ENCODE results near the gene UBE4B.
A peak's percentile ranks its signal among the peaks of the same experiment; 100 is the strongest.
"Not testable (repeated sequence)": the region's sequence is repeated elsewhere in the genome, so short reads cannot be mapped to it uniquely, and the experiment has no call there.

Gene UBE4B

DNA sequence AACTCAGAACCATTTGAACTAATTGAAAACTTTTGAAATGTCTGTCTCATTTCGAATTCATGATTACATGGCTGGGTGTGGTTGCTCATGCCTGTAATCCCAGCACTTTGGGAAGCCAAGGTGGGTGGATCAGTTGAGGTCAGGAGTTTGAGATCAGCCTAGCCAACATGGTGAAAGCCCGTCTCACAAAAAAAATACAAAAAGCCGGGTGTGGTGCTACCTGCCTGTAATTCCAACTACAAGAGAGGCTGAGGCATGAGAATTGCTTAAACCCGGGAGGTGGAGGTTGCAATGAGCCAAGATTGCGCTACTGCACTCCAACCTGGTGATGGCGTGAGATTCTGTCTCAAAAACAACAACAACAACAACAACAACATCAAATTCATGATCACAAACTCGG is 40.6 kb downstream of the UBE4B start:
- H3K9ac ChIP-seq (ENCODE audit: low read depth, low read length); H3K36me3 ChIP-seq (ENCODE audit: control insufficient read depth, insufficient read depth, low read length); H3K4me3 ChIP-seq (ENCODE audit: low read depth, low read length); H3K27ac ChIP-seq (ENCODE audit: low read depth, low read length); H3K9me3 ChIP-seq (ENCODE audit: control insufficient read depth, insufficient read depth, low read length); H3K27me3 ChIP-seq (ENCODE audit: control insufficient read depth, insufficient read depth, low read length); H3K4me1 ChIP-seq (ENCODE audit: control insufficient read depth, insufficient read depth, low read length): not testable (repeated sequence)

DNA sequence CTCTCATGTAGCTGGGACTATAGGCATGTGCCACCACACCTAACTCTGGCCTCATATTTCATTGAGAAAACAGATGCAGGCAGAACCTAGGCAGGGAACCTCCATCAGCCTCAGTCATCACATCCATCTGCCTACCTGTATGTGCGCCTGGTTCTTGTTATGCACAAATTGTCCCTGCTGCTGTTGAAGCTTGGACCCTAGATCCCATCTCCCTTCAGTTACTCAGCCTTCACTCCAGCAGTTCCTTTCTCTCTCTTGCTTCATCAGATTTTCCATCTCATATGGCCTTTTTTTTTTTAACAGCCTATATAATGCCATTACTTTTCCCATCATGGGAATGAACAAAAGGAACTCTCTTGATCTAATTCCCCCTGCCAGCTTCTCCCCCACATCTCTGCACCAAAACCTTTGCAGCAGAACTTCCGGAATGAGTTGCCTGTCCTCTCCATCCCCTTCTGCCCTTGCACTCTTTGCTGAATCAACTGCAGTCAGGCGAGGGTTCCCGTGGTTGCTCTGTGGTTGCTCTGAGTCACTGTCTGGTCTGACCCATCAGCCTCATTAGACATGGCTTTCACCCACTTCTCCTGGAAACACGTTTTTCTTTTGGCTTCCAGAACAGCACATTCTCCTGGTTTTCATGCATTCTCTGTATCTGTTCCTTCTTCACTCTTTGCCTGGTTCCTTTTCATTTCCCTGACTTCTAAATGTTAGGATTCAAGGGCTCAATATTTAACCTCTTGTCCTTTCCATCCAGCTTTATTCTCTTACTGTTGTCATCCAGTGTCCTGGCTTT is 41.5 kb downstream of the UBE4B start:
- H3K9ac ChIP-seq (ENCODE audit: low read depth, low read length), result no peak overlapping the region
- no peak overlapping the region for H3K27ac ChIP-seq (ENCODE audit: low read depth, low read length)
- H3K9me3 ChIP-seq (ENCODE audit: control insufficient read depth, insufficient read depth, low read length), result no peaks in the 10 kb centered on the region
- H3K4me3 ChIP-seq (ENCODE audit: low read depth, low read length), result no peak overlapping the region
- no peaks in the 10 kb centered on the region for H3K27me3 ChIP-seq (ENCODE audit: control insufficient read depth, insufficient read depth, low read length)
- no peaks in the 10 kb centered on the region; the same call in 1 of the 2 replicates for H3K4me1 ChIP-seq (ENCODE audit: control insufficient read depth, insufficient read depth, low read length)
- H3K36me3 ChIP-seq (ENCODE audit: control insufficient read depth, insufficient read depth, low read length), result peaks cover 7% of the 10 kb centered on the region; the same call in 1 of the 2 replicates

DNA sequence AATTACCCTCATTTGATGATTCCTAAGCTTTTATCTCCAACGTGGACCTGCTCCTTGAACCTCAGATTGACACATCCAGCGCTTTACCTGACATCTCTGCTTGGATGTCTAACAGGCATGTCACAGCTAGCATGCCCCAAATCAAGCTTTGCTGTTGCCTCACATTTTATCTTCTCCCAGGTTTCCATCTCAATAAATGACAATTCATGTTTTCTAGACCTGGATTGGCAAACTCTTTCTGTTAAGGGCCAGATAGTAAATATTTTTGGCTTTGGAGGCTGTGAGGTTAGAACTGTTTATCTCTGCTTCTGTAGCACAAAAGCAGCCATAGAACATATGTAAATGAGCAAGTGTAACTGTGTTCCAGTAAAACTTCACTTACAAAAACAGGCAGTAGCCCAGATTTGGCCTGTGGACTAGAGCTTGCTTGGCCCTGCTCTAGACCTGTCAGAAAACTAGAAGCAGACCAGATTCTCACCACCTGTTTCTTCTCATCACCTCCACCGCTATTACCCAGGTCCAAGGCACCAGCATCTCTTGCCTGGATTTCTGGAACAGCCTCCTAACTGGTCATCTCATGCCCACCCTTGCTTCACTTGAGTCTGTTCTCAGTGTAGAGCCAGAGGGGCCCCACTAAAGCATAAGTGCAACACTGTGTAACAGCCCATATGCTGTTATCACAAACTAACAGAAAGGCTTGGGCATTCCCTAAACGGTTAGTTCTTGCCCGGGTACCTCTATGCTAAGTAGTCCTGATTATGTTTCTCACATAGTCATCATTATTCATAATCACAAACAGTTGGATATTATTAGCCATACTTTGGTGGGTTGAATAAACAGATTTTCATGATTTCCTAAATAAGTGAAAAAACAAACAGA is 42.3 kb downstream of the UBE4B start:
- Histone ChIP-seq H3K4me1 (ENCODE audit: control insufficient read depth, insufficient read depth, low read length) (no peaks in the 10 kb centered on the region; the same call in 1 of the 2 replicates), H3K9me3 (ENCODE audit: control insufficient read depth, insufficient read depth, low read length) (no peaks in the 10 kb centered on the region), H3K4me3 (ENCODE audit: low read depth, low read length) (no peak overlapping the region), H3K27me3 (ENCODE audit: control insufficient read depth, insufficient read depth, low read length) (no peaks in the 10 kb centered on the region), H3K9ac (ENCODE audit: low read depth, low read length) (no peak overlapping the region), H3K36me3 (ENCODE audit: control insufficient read depth, insufficient read depth, low read length) (peaks cover 7% of the 10 kb centered on the region; the same call in 1 of the 2 replicates), H3K27ac (ENCODE audit: low read depth, low read length) (no peak overlapping the region)

DNA sequence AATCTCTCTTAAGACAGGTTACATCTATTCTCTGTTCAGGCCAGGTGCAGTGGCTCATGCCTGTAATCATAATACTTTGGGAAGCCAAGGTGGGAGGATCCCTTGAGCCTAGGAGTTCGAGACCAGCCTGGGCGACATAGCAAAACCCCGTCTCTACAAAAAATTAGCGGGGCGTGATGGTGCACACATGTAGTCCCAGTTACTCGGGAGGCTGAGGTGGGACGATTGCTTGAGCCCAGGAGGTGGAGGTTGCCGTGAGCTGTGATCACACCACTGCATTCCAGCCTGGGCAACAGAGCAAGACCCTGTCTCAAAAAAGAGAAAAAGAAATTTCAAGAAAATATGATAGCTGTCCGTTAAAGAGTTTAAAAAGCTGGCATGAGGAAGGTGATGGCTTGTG is 43.0 kb downstream of the UBE4B start:
- no peaks in the 10 kb centered on the region for H3K27me3 ChIP-seq (ENCODE audit: control insufficient read depth, insufficient read depth, low read length)
- no peak overlapping the region for H3K4me3 ChIP-seq (ENCODE audit: low read depth, low read length)

DNA sequence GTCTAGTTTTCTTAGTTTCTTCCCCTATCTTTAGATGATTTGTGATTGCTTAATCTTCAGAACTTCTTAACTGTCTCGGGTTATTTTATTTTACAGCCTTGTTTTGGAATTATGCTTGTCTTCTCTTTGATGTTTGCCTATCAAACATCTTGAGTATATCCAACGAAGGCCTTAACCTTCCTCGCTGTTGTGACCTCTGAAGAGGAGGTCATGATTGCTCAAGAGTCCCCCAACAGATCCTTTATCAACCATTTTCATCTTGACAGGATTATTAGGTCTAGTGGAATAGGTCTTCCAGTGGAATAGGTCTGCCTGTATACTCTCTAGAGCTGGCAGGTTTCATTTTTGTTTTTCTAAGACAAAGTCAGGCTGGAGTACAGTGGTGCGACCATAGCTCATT is 45.7 kb downstream of the UBE4B start:
- Histone ChIP-seq H3K9ac (ENCODE audit: low read depth, low read length) (no peak overlapping the region), H3K4me3 (ENCODE audit: low read depth, low read length) (no peak overlapping the region), H3K36me3 (ENCODE audit: control insufficient read depth, insufficient read depth, low read length) (peaks cover 7% of the 10 kb centered on the region; the same call in 1 of the 2 replicates)

More for the DNA sequence above, 43.0 kb downstream of the UBE4B start:
- H3K36me3 ChIP-seq (ENCODE audit: control insufficient read depth, insufficient read depth, low read length), result peaks cover 7% of the 10 kb centered on the region; the same call in 1 of the 2 replicates
- no peak overlapping the region for H3K27ac ChIP-seq (ENCODE audit: low read depth, low read length)
- no peaks in the 10 kb centered on the region; the same call in 1 of the 2 replicates for H3K4me1 ChIP-seq (ENCODE audit: control insufficient read depth, insufficient read depth, low read length)
- no peak overlapping the region for H3K9ac ChIP-seq (ENCODE audit: low read depth, low read length)
- H3K9me3 ChIP-seq (ENCODE audit: control insufficient read depth, insufficient read depth, low read length), result no peaks in the 10 kb centered on the region

DNA sequence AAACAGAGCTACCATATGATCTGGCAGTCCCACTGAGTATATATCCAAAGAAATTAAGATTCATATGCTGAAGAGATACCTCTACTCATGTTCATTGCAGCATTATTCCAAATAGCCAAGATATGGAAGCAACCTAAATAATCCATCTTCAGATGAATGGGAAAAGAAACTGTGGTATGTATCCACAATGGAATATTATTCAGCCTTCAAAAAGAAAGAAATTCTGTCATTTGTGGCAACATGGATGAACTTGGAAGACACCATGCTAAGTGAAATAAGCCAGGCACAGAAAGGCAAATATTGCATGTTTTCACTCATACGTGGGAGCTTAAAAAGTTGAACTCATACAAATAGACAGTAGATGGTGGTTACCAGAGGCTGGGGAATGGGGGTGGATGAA is 47.8 kb downstream of the UBE4B start:
- no peaks in the 10 kb centered on the region for H3K4me1 ChIP-seq (ENCODE audit: control insufficient read depth, insufficient read depth, low read length)
- H3K9me3 ChIP-seq (ENCODE audit: control insufficient read depth, insufficient read depth, low read length), result no peaks in the 10 kb centered on the region
- no peak overlapping the region for H3K27ac ChIP-seq (ENCODE audit: low read depth, low read length)
- H3K36me3 ChIP-seq (ENCODE audit: control insufficient read depth, insufficient read depth, low read length), result peaks cover 8% of the 10 kb centered on the region; the same call in 1 of the 2 replicates
- H3K9ac ChIP-seq (ENCODE audit: low read depth, low read length), result no peak overlapping the region
- no peaks in the 10 kb centered on the region for H3K27me3 ChIP-seq (ENCODE audit: control insufficient read depth, insufficient read depth, low read length)
- H3K4me3 ChIP-seq (ENCODE audit: low read depth, low read length), result no peak overlapping the region

More for the DNA sequence above, 45.7 kb downstream of the UBE4B start:
- no peaks in the 10 kb centered on the region for H3K9me3 ChIP-seq (ENCODE audit: control insufficient read depth, insufficient read depth, low read length)
- H3K27ac ChIP-seq (ENCODE audit: low read depth, low read length), result no peak overlapping the region
- no peaks in the 10 kb centered on the region for H3K4me1 ChIP-seq (ENCODE audit: control insufficient read depth, insufficient read depth, low read length)
- no peaks in the 10 kb centered on the region for H3K27me3 ChIP-seq (ENCODE audit: control insufficient read depth, insufficient read depth, low read length)

DNA sequence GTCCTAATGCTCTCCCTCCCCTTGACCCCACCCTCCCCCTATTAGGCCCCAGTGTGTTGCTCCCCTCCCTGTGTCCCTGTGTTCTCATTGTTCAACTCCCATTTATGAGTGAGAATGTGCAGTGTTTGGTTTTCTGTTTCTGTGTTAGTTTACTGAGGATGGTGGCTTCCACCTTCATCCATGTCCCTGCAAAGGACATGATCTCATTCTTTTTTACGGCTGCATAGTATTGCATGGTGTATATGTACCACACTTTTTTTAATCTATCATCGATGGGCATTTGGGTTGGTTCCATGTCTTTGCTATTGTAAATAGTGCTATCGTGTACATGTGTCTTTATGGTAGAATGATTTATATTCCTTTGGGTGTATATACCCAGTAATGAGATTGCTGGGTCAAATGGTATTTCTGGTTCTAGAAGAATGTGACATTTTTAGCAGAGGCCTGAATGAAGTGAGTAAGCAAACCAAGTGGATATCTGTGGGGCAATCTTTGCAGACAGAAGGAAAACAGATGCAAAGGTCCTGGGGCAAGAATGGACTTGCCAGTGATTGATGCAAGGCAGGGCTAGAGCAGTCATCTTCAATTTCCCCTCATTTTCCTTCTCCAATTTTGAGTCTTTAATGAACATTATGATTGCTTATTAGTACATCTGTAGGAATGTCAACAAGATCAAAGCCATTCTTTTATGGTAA is 50.2 kb downstream of the UBE4B start:
- Histone ChIP-seq H3K36me3 (ENCODE audit: control insufficient read depth, insufficient read depth, low read length) (peaks cover 8% of the 10 kb centered on the region; the same call in 1 of the 2 replicates), H3K4me3 (ENCODE audit: low read depth, low read length) (no peak overlapping the region), H3K4me1 (ENCODE audit: control insufficient read depth, insufficient read depth, low read length) (no peaks in the 10 kb centered on the region), H3K27ac (ENCODE audit: low read depth, low read length) (no peak overlapping the region), H3K9ac (ENCODE audit: low read depth, low read length) (no peak overlapping the region), H3K27me3 (ENCODE audit: control insufficient read depth, insufficient read depth, low read length) (no peaks in the 10 kb centered on the region), H3K9me3 (ENCODE audit: control insufficient read depth, insufficient read depth, low read length) (no peaks in the 10 kb centered on the region)

DNA sequence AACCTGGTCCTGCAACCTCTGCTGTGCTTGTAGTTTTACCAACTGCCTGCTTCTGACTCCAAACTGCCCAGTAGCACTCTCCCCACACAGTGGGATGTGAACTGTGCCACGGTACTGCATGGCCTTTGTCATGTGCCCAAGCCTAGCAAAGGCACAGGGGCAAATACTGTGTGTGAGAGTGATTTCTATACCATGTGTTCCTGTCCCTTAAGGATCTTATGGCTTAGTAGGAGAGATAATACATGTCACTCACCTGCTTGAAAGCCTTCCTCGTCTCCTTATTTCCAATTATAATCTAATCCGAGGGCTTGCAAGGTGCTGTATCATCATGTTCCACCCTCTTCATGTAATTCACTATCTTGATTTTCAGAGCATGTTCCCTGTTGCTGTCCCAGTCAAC is 51.3 kb downstream of the UBE4B start:
- Histone ChIP-seq H3K9ac (ENCODE audit: low read depth, low read length) (0 out of 2 replicates have a peak overlapping the region, but pooled peaks have one; percentile 20), H3K36me3 (ENCODE audit: control insufficient read depth, insufficient read depth, low read length) (peaks cover 8% of the 10 kb centered on the region; the same call in 1 of the 2 replicates), H3K27me3 (ENCODE audit: control insufficient read depth, insufficient read depth, low read length) (no peaks in the 10 kb centered on the region), H3K4me3 (ENCODE audit: low read depth, low read length) (no peak overlapping the region), H3K27ac (ENCODE audit: low read depth, low read length) (no peak overlapping the region), H3K4me1 (ENCODE audit: control insufficient read depth, insufficient read depth, low read length) (no peaks in the 10 kb centered on the region), H3K9me3 (ENCODE audit: control insufficient read depth, insufficient read depth, low read length) (no peaks in the 10 kb centered on the region)

DNA sequence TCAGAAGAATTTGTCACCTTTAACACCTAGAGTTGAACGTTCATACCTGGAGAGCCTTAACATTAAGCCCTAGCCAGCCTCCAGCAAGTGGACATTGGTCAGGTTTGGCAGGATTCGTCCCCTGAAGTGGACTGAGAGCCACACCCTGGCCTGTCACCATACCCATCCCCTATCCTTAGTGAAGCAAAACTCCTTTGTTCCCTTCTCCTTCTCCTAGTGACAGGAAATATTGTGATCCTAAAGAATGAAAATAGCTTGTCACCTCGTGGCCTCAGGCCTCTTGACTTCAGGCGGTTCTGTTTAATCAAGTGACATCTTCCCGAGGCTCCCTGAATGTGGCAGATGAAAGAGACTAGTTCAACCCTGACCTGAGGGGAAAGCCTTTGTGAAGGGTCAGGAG is 52.3 kb downstream of the UBE4B start:
- Histone ChIP-seq H3K9me3 (ENCODE audit: control insufficient read depth, insufficient read depth, low read length) (no peaks in the 10 kb centered on the region), H3K27ac (ENCODE audit: low read depth, low read length) (no peak overlapping the region), H3K9ac (ENCODE audit: low read depth, low read length) (no peak overlapping the region), H3K4me1 (ENCODE audit: control insufficient read depth, insufficient read depth, low read length) (no peaks in the 10 kb centered on the region), H3K4me3 (ENCODE audit: low read depth, low read length) (no peak overlapping the region), H3K27me3 (ENCODE audit: control insufficient read depth, insufficient read depth, low read length) (no peaks in the 10 kb centered on the region), H3K36me3 (ENCODE audit: control insufficient read depth, insufficient read depth, low read length) (peaks cover 8% of the 10 kb centered on the region; the same call in 1 of the 2 replicates)

DNA sequence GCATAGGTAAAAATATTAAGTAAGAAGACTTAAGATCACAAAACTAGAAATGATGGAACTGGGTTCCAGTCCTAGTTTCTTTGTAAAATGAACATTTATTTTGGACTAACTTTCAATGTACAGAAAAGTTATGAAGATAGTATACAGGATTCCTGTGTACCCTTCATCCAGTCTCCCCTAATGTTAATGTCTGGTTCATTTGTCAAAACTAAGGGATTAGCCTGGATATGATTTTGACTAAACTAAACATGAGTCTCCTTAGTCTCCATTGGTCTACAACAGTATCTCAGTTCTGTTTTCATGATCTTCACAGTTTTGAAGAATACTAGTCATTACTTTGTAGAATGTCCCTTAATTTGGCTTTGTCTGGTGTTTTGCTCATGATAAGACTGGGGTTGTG is 54.5 kb downstream of the UBE4B start:
- Histone ChIP-seq H3K36me3 (ENCODE audit: control insufficient read depth, insufficient read depth, low read length) (peaks cover 8% of the 10 kb centered on the region; the same call in 1 of the 2 replicates), H3K4me1 (ENCODE audit: control insufficient read depth, insufficient read depth, low read length) (no peaks in the 10 kb centered on the region), H3K4me3 (ENCODE audit: low read depth, low read length) (no peak overlapping the region), H3K27me3 (ENCODE audit: control insufficient read depth, insufficient read depth, low read length) (no peaks in the 10 kb centered on the region), H3K9ac (ENCODE audit: low read depth, low read length) (no peak overlapping the region), H3K9me3 (ENCODE audit: control insufficient read depth, insufficient read depth, low read length) (no peaks in the 10 kb centered on the region), H3K27ac (ENCODE audit: low read depth, low read length) (no peak overlapping the region)

All from HUES48 (cell line).